Fibroblast of mammary gland (primary cell): ENCODE data around the gene IBTK.
"Not testable (repeated sequence)": the region's sequence is repeated elsewhere in the genome, so short reads cannot be mapped to it uniquely, and the experiment has no call there.

Source experiments
- DNase-seq: peaks from one replicate; pipeline ENCODE4 v3.0.0-alpha.2; 2010; ENCODE audit warnings: low read depth
- H3K4me3 ChIP-seq: 2 replicates; pipeline ENCODE4 v1.5.1; 2011; ENCODE audit warnings: low read depth, mild to moderate bottlenecking, low read length, moderate library complexity; ENCODE audit not compliant: control insufficient read depth
- CTCF ChIP-seq: conservative IDR thresholded peaks from 2 replicates; pipeline ENCODE4 v1.5.1; 2011; ENCODE audit warnings: low read depth, low read length, inconsistent platforms; ENCODE audit not compliant: control insufficient read depth, insufficient read depth

Gene IBTK

GRCh38 chr6:82257088-82257774, 9.7 kb upstream of the IBTK start:
- no peak for DNase-seq
- H3K4me3 ChIP-seq: no peak overlapping the region
- no peak for TF ChIP-seq CTCF

- DNase-seq, H3K4me3 ChIP-seq: not testable (repeated sequence)
Measured at GRCh38 chr6:82254722-82255121, 7.2 kb upstream of the IBTK start.

- peak; percentile 62 for DNase-seq
- peak; percentile 48 for TF ChIP-seq CTCF
- no peak overlapping the region for H3K4me3 ChIP-seq
Measured at GRCh38 chr6:82251942-82252341, 4.4 kb upstream of the IBTK start.

GRCh38 chr6:82249381-82250253, 2.1 kb upstream of the IBTK start:
- no peak for DNase-seq
- H3K4me3 ChIP-seq: no peak overlapping the region
- TF ChIP-seq CTCF: no peak

- peak; percentile 86 for DNase-seq
- peak overlapping the region; percentile 88 for H3K4me3 ChIP-seq
- no peak for TF ChIP-seq CTCF
Measured at GRCh38 chr6:82248273-82248735, 760 bp upstream of the IBTK start.

- TF ChIP-seq CTCF: no peak
- peak overlapping the region; percentile 88 for H3K4me3 ChIP-seq
- peak; percentile 44 for DNase-seq
Measured at GRCh38 chr6:82246802-82247504, 591 bp downstream of the IBTK start.
